Vagina (tissue), 2 donors: ENCODE data around the gene GSTM2. TPM values are rescaled to one million over a fixed set of nuclear protein-coding genes. Genes with fewer than 3 reads are reported as not detected.
"Not testable (repeated sequence)": the region's sequence is repeated elsewhere in the genome, so short reads cannot be mapped to it uniquely, and the experiment has no call there.

Source experiments
- DNase-seq, 2 donors: peaks; one replicate each; pipeline ENCODE4 v3.0.0-alpha.2; 2017; ENCODE audit errors: extremely low spot score in 2 of 2
- H3K27ac ChIP-seq: fragments of 200-600 bp; sonication (generic); one replicate; pipeline ENCODE4 v1.5.1; 2019
- H3K27me3 ChIP-seq: fragments of 200-600 bp; sonication (generic); one replicate; pipeline ENCODE4 v1.5.1; 2019
- H3K36me3 ChIP-seq, 2 donors: fragments of 200-600 bp; sonication (generic); one replicate each; pipeline ENCODE4 v1.5.1; 2017 to 2019
- H3K4me1 ChIP-seq: fragments of 200-600 bp; sonication (generic); one replicate; pipeline ENCODE4 v1.5.1; 2019
- H3K4me3 ChIP-seq, 2 donors: fragments of 200-600 bp; sonication (generic); 1 replicate in 1 of 2; 2 replicates in 1 of 2; pipeline ENCODE4 v1.5.1; 2016 to 2019
- H3K9me3 ChIP-seq: fragments of 200-600 bp; sonication (generic); one replicate; pipeline ENCODE4 v1.5.1; 2019
- CTCF ChIP-seq, 3 experiments: fragments of 450-650 bp in 2 of 3; fragments of 200-600 bp in 1 of 3; sonication (generic) in 1 of 3; IDR thresholded peaks; one replicate each; pipeline ENCODE4 v1.5.1; 2017 to 2019; ENCODE audit warnings: antibody characterized with exemption in 3 of 3, mild to moderate bottlenecking in 2 of 3, moderate library complexity in 2 of 3
- POLR2A ChIP-seq, 2 donors: fragments of 450-650 bp; IDR thresholded peaks; one replicate each; pipeline ENCODE4 v1.6.1; 2017; ENCODE audit warnings: antibody characterized with exemption in 2 of 2, mild to moderate bottlenecking in 2 of 2, moderate library complexity in 2 of 2
- POLR2AphosphoS5 ChIP-seq, 2 donors: sonication (generic); formaldehyde crosslinking; IDR thresholded peaks; one replicate each; pipeline ENCODE4 v1.9.0; 2017; ENCODE audit warnings: antibody characterized with exemption in 2 of 2, mild to moderate bottlenecking in 2 of 2, low read depth in 1 of 2; ENCODE audit not compliant: insufficient read depth in 1 of 2
- intact Hi-C: fragments of 100-400 bp; cut with DNase I; formaldehyde crosslinking; loops from one replicate; pipeline ENCODE4 v1.15.1; 2023
- total RNA-seq: library from RNA; depleted of rRNA; stranded (reverse); fragments of >200 nt; gene quantifications from one replicate; pipeline ENCODE4 v1.2.3, GENCODE V29; 2016

GSTM2 gene
- total RNA-seq, 1 donor from 2014 or later, result 130 TPM

DNA sequence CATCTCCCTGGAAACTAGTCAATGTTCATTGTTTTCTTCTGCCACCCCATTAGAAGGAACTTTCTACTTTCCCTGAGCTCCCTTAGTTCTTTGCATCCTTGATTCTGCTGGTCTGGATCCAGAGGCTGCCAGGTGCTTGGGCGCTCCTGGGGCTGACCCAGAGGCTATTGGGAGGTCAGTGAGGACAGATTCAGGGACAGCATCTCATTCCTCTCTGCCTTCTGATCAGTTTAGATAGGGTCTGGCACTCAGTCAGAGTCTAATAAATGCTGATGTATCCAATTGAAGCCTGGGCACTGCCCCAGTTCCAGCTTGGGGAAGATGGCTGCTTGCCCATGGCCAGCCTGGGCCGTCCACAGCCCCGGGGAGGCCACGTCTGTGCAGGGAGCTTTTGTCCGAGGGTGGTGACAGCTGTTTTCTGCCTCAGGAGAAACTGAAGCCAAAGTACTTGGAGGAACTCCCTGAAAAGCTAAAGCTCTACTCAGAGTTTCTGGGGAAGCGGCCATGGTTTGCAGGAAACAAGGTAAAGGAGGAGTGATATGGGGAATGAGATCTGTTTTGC, 22.1 kb downstream of the GSTM2 start:
- no peaks in the 10 kb centered on the region for H3K9me3 ChIP-seq
- no peaks in the 10 kb centered on the region for H3K27me3 ChIP-seq
- H3K27ac ChIP-seq, result no peak overlapping the region
- H3K4me3 ChIP-seq, result no peak overlapping the region
- TF ChIP-seq POLR2A (IDR thresholded peaks at IDR 0.05), result no peak
- TF ChIP-seq POLR2AphosphoS5 (IDR thresholded peaks at IDR 0.05; ENCODE audit: insufficient read depth in 1 of 2, low read depth in 1 of 2), result no peak
- no peak for TF ChIP-seq CTCF (IDR thresholded peaks at IDR 0.05)
- H3K4me1 ChIP-seq, result no peaks in the 10 kb centered on the region
- intact Hi-C loops, result no loop called here
- DNase-seq, result no peak
- no peaks in the 10 kb centered on the region for H3K36me3 ChIP-seq

DNA sequence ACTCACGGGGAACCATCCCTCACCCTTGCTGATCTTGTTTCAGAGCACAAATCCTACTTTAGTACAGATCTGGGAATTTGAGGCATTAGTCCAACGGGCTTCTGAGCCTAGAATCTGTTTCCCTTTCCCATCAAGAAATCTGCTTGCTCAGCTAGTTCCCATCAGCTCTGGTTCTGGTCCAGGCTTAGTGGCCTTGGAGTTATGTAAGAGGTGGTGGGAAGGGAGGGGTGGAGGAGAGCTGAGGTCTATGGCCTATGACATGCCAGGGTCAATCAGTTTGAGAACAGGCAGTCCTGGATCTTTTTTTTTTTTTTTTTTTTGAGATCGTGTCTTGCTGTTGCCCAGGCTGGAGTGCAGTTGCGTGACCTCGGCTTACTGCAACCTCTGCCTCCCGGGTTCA, 23.9 kb downstream of the GSTM2 start:
- H3K36me3 ChIP-seq, result no peaks in the 10 kb centered on the region
- H3K9me3 ChIP-seq, result no peaks in the 10 kb centered on the region
- H3K27ac ChIP-seq, result no peak overlapping the region
- no peak for DNase-seq
- H3K4me3 ChIP-seq, result no peak overlapping the region
- TF ChIP-seq POLR2A (IDR thresholded peaks at IDR 0.05) (no peak), CTCF (IDR thresholded peaks at IDR 0.05) (no peak), POLR2AphosphoS5 (IDR thresholded peaks at IDR 0.05; ENCODE audit: insufficient read depth in 1 of 2, low read depth in 1 of 2) (no peak)
- intact Hi-C loops, result no loop called here
- no peaks in the 10 kb centered on the region for H3K27me3 ChIP-seq
- no peaks in the 10 kb centered on the region for H3K4me1 ChIP-seq

DNA sequence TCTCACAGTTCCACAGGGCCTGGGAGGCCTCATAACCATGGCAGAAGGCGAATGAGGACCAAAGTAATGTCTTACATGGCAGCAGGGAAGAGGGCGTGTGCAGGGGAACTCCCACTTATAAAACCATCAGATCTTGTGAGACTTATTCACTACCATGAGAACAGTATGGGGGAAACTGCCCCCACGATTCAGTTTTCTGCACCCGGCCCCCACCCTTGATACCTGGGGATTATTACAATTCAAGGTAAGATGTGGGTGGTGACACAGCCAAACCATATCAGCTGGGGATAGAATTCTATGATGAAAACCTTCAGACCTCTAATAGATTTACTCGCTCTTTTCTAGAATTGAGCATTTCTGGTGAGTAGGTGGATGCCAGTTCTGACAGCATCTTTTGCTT, 26.5 kb downstream of the GSTM2 start:
- H3K9me3 ChIP-seq, H3K4me3 ChIP-seq, H3K36me3 ChIP-seq, intact Hi-C loops, H3K27me3 ChIP-seq, H3K4me1 ChIP-seq, DNase-seq, H3K27ac ChIP-seq: not testable (repeated sequence)

GRCh38 chr1:109695138-109695537, 27.3 kb downstream of the GSTM2 start:
- H3K27me3 ChIP-seq, H3K4me3 ChIP-seq, DNase-seq, H3K9me3 ChIP-seq, intact Hi-C loops, H3K4me1 ChIP-seq, H3K27ac ChIP-seq, H3K36me3 ChIP-seq: not testable (repeated sequence)

GRCh38 chr1:109697066-109697465, 29.2 kb downstream of the GSTM2 start:
- Histone ChIP-seq H3K36me3 (no peaks in the 10 kb centered on the region), H3K4me1 (no peaks in the 10 kb centered on the region), H3K27ac (no peak overlapping the region), H3K9me3 (no peaks in the 10 kb centered on the region), H3K4me3 (no peak overlapping the region), H3K27me3 (no peaks in the 10 kb centered on the region)
- no peak for DNase-seq
- intact Hi-C loops, result no loop called here
- no peak for TF ChIP-seq POLR2A (IDR thresholded peaks at IDR 0.05)
- TF ChIP-seq CTCF (IDR thresholded peaks at IDR 0.05), result no peak
- no peak for TF ChIP-seq POLR2AphosphoS5 (IDR thresholded peaks at IDR 0.05; ENCODE audit: insufficient read depth in 1 of 2, low read depth in 1 of 2)

- H3K27ac ChIP-seq, H3K36me3 ChIP-seq, H3K4me1 ChIP-seq, DNase-seq, H3K27me3 ChIP-seq, H3K4me3 ChIP-seq, H3K9me3 ChIP-seq, intact Hi-C loops: not testable (repeated sequence)
Observed at GRCh38 chr1:109697861-109698260, 30.0 kb downstream of the GSTM2 start.

GRCh38 chr1:109702940-109703339, 35.1 kb downstream of the GSTM2 start:
- intact Hi-C loops, H3K9me3 ChIP-seq, H3K27me3 ChIP-seq, DNase-seq, H3K36me3 ChIP-seq, H3K4me3 ChIP-seq, H3K4me1 ChIP-seq, H3K27ac ChIP-seq: not testable (repeated sequence)
